ENCODE measurements around the gene DOK4. TPM values are rescaled to one million over a fixed set of nuclear protein-coding genes. Genes with fewer than 3 reads are reported as not detected.

Gene DOK4
- total RNA-seq, result 8.4 TPM
- long read RNA-seq, transcript DOK4-201 (9 exons, 2,772 nt), result major isoform, 6 of 15 reads
- long read RNA-seq, partial matches to known transcripts, result 2 of 15 reads
- long read RNA-seq, other reads (novel, unspliced or antisense), result 6 of 15 reads

DNA sequence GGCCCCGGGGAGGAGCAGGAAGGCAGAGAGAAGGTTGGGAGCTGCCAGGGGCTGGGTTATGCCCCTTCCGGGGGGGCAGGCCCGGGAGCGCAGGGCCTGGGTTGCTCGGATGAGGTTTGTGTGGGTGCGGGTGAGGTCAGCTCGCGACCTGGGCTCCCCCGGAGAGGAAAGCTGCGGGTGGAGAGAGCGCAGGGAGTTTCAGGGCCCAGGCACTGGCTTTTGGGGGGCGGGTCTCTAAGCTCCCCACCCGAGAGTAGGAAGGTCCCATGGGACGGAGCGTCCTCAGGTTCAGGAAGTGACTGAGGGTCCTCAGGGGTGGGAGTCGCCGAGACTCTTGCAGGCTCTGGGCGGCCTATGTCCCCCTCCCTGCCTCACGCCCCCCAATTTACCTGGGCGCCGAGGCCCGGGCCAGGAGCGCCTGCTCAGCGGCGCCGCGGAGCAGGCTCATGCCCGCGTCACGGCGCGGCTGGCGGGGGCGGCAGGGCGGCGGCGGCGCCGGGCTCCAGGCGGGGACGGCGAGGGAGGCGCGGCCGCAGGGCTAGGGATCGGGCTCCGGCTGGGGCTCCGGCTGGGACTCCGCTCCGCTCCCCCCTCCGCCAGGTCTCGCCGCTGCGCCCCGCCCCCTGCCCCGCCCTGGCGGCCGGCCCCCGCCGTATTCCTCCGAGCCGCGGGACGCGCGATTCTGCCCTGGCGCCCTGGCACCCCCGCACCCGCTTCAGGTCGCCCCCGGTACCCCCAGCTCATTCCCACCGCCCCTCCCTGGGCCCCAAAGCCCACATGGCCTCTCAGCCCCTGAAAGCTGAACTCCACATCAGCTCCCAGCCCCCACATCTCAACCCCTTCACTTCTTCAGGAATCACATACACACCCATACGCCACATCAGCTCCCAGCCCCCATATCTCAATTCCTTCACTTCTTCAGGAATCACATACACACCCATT, at the start of gene DOK4:
DOK4 (minus strand) TSS at position 578 of the 942 bp plus-strand sequence. CDS start 6,986 bp downstream, outside the sequence.
- intact Hi-C loops (cut with DNase I), result no loop called here
- ATAC-seq, result peak; percentile 97
- peak; percentile 92 for DNase-seq (ENCODE audit: missing footprints)

- peak; percentile 97 for ATAC-seq
- peak; percentile 95 for DNase-seq (ENCODE audit: missing footprints)
- intact Hi-C loops (cut with DNase I), result loop anchor here (5.0 kb wide), 1 partner anchor 233 kb away; no protein-coding TSS in a partner anchor
Observed at GRCh38 chr16:57535680-57536305, 49.5 kb upstream of the DOK4 start.

DNA sequence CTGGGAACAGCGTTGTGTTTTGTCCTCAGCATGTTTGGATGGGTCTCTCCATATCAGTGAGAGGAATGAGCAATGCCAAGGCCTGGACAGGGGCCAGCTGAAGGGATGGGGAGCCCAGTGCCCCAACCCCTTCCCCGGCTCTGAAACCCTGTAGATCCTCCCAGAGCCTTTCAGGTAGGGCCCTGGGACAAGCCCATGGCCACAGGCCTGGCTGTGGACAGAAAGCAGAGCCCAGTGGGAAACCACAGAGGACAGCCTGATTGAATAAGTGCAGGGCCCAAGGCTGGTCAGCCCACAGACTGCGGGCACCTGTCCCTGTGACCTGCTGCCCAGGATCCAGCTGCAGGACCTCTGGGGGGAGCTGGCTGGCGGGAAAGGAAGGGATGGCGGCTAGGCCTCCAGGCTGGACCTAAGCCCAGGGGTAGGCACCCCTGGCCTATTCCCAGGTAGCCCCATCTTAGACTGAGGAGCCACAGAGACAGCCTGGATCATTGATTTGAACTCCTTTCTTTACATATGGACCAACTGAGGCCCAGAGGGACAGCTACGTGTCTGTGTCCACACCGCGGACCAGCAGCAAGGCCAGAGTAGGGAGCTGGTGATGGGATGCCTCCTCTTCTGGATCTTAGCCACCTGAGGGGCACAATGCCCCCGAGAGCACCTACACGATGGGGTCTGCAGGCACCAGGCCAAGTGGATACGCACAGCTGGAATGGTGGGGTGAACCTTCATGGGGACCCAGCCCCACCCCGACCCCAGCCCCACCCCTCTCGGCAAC, 48.8 kb upstream of the DOK4 start:
- DNase-seq (ENCODE audit: missing footprints), result no peak
- ATAC-seq, result no peak
- intact Hi-C loops (cut with DNase I), result loop anchor here (5.0 kb wide), 1 partner anchor 233 kb away; no protein-coding TSS in a partner anchor

DNA sequence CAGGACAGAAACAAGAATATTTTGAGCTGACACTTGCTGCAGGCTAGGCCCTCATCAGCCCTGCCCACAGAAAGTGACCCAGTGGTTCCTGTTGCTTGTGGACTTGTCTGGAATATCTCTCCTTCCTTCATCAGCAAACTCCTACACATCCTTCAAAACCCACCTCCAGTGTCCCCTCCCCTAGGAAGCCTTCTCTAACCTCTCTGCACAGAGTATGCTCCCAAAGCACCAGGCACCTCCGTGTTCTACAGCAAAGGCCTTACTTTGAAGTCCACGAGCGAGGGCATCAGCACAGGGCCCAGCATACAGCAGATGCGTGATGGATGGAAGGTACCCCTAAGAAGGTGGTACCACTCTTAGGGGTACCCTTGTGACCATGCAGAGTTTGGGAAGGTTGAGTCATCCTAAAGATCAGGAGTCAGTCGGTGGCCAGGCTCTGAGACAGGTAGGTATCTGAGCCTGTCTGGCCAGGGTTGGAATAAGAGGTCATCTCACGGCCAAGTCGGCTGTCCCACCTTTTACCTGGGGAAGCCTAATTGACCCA, 48.1 kb upstream of the DOK4 start:
- DNase-seq (ENCODE audit: missing footprints) (no peak), ATAC-seq (no peak)
- intact Hi-C loops (cut with DNase I), result no loop called here

DNA sequence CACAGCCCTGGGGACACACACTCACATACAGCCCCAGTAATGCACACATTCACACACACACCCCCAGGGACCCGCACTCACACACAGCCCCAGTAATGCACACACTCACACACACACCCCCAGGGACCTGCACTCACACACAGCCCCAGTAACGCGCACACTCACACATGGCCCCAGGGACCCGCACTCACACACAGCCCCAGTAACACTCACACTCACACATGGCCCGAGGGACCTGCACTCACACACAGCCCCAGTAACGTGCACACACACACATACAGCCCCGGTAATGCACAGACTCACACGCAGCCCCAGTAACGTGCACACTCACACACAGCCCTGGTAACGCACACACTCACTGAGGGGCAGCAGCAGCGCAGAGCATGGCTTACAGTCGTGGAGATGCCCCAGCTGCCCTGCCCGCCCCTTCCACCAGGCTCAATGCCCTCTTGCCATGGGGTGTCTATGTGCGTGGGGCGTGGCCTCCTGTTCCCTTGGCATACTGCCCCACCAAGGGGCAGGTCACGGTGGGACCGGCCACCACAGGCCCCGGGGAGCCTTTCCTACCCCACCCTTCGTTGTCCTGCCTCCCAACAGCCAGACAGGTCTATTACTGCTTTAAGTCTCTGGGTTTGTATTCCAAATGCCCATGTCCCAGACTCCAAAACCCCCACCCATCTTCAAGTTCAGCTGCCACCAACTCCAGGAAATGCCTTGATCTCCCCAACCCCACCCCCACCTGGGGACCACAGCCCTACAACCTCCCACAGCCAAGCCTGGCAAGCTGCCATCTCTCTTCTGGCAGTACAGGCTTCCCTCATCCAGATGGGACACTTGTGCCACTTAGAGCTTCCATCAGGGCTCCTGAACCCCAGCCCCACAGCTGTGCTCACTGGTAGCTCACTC, 47.4 kb upstream of the DOK4 start:
- ATAC-seq (no peak), DNase-seq (ENCODE audit: missing footprints) (no peak)
- intact Hi-C loops (cut with DNase I), result no loop called here

GRCh38 chr16:57532266-57532625, 46.0 kb upstream of the DOK4 start:
- DNase-seq (ENCODE audit: missing footprints) (no peak), ATAC-seq (no peak)
- intact Hi-C loops (cut with DNase I), result no loop called here

GRCh38 chr16:57531635-57532265, 45.5 kb upstream of the DOK4 start:
- ATAC-seq (no peak), DNase-seq (ENCODE audit: missing footprints) (no peak)
- intact Hi-C loops (cut with DNase I), result no loop called here

- intact Hi-C loops (cut with DNase I), result no loop called here
- ATAC-seq (no peak), DNase-seq (ENCODE audit: missing footprints) (no peak)
Observed at GRCh38 chr16:57531253-57531575, 44.9 kb upstream of the DOK4 start.

GRCh38 chr16:57530522-57531252, 44.4 kb upstream of the DOK4 start:
- intact Hi-C loops (cut with DNase I), result no loop called here
- ATAC-seq, result no peak
- DNase-seq (ENCODE audit: missing footprints), result no peak

GRCh38 chr16:57530104-57530521, 43.8 kb upstream of the DOK4 start:
- no peak for ATAC-seq
- no peak for DNase-seq (ENCODE audit: missing footprints)
- intact Hi-C loops (cut with DNase I), result no loop called here

DNA sequence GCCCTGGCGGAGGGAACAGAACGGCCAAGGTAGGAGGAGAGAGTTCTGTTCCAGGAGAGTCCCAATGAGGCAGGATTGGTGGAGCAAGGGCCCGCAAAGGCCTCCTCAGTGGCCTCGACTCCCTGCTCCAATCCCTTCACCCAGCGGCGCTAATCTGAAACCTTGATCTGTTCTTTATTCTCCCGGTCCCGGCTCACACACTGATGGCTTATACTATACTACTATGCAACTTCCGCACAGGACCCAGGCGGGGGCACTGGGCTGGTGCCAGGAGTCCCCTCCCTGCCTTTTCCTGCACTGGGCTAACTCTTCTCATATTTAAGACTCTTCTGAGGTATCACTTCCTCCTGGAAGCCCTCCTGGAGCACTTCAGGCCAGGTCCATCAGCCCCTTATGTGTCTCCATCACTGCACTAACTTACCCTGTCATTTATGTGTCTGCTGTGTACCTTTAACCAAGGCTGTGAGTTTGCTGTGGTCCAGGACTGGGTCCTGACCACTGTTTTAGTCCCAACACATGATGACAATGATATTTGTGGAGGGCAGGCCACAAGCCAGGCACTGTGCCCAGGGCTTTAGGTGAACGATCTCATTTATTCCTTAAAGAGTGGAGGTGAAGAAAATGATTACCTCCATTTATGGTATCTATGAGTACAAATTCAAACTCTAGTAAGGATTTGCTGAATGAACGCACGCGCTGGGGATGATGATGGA, 43.3 kb upstream of the DOK4 start:
- ATAC-seq (no peak), DNase-seq (ENCODE audit: missing footprints) (no peak)
- intact Hi-C loops (cut with DNase I), result no loop called here

GRCh38 chr16:57528499-57529390, 42.5 kb upstream of the DOK4 start:
- no peak for ATAC-seq
- intact Hi-C loops (cut with DNase I), result no loop called here
- no peak for DNase-seq (ENCODE audit: missing footprints)

- intact Hi-C loops (cut with DNase I), result no loop called here
- DNase-seq (ENCODE audit: missing footprints) (no peak), ATAC-seq (no peak)
Observed at GRCh38 chr16:57527610-57528360, 41.5 kb upstream of the DOK4 start.

- ATAC-seq (no peak), DNase-seq (ENCODE audit: missing footprints) (no peak)
- intact Hi-C loops (cut with DNase I), result no loop called here
Observed at GRCh38 chr16:57527027-57527426, 40.7 kb upstream of the DOK4 start.

DNA sequence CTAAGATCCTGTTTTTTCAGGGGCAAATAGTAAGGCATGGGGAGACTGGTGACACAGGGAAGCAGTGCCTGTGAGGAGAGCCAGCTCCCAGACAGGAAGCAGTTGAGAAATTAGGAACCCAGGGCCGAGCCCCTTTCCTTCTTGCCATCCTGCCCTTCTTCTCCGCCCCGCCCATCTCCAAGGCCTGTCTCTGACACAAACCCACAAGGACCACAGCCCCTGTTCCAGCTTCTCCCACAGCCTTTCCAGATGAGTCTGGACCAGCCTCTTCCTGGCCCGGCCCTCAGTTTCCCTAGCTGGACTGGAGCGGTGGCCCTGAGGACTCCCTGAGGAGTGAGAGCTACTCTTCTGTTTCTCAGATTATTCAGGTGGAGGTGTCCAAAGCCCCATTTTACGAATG, 40.2 kb upstream of the DOK4 start:
- ATAC-seq (no peak), DNase-seq (ENCODE audit: missing footprints) (no peak)
- intact Hi-C loops (cut with DNase I), result no loop called here
